GM10266 (cell line): ENCODE results near the gene SERPINI1.
"Not testable (repeated sequence)": the region's sequence is repeated elsewhere in the genome, so short reads cannot be mapped to it uniquely, and the experiment has no call there.

Source experiments
- DNase-seq: peaks from one replicate; pipeline ENCODE4 v3.0.0; 2012; ENCODE audit errors: extremely low spot score
- CTCF ChIP-seq: IDR thresholded peaks from 2 replicates; pipeline ENCODE4 v1.5.1; 2012; ENCODE audit warnings: mild to moderate bottlenecking, low read depth; ENCODE audit not compliant: control insufficient read depth, insufficient read depth; ENCODE audit errors: missing control alignments

SERPINI1 gene

GRCh38 chr3:167814441-167814951 is 79.0 kb downstream of the SERPINI1 start:
- DNase-seq = no peak
- no peak for TF ChIP-seq CTCF

- TF ChIP-seq CTCF = no peak
- DNase-seq = no peak
Observed at GRCh38 chr3:167816953-167817352, 81.4 kb downstream of the SERPINI1 start.

DNA sequence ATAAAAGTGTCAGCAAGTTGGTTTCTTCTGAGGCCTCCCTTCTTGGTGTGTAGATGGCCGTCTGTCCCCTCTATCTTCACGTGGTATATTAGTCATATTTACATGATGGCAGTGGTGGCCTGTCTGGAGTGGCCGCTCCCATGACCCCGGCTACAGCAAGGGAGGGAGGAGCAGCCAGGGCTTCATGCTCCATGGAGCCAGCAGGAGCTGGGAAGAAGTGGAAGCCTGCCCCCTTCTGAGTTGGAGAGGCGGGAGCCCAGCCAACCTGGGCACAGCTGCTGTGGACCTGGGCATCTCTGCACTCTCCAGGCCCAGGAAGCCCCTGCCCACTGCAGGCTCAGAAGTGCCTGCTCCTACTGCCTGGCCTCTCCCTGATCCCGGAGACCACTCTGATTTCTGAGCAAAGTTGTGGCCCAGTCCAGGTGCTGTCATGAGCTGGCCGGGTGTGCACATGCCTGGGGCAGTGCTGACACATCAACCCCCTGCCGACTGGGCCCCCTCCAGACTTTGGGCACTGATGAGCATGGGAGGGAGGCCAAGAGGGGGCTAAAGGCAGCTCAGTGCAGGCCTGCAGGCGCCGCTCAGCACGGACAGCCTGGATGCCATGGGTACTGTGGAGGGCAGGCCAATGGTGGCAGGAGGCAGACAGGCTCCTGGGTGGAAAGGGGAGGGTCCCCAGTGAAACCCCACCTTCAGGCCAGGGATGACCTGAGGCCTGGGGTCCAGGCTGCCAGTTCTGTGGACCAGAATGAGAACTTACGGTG is 84.8 kb downstream of the SERPINI1 start:
- no peak for DNase-seq
- TF ChIP-seq CTCF = no peak

DNA sequence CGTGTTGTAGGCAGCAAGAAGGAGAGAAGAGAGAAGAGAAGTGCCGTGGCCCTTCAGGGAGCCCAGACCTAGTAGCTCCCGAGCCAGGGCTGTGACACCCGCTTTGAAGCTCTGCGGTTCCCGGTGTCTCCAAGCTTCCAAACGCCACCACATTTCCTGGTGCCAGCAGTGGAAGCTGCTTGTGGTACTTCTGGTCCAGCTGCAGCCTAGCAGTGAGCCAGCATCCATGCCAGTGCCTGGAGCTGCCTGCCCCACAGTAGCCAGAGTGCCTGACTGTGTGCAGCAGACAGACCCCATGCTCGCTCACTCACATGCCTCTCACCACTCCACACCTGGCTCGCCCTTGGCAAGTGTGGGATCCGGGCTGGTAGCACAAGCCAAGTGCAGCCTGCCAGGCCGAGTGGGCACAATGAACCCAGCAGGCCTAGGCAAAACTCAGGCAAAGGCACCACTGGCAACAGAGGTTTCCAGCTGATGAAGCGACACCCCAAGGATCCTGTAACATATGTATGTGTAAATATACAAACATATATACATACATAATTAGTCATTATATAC is 85.8 kb downstream of the SERPINI1 start:
- TF ChIP-seq CTCF = no peak
- DNase-seq = no peak

DNA sequence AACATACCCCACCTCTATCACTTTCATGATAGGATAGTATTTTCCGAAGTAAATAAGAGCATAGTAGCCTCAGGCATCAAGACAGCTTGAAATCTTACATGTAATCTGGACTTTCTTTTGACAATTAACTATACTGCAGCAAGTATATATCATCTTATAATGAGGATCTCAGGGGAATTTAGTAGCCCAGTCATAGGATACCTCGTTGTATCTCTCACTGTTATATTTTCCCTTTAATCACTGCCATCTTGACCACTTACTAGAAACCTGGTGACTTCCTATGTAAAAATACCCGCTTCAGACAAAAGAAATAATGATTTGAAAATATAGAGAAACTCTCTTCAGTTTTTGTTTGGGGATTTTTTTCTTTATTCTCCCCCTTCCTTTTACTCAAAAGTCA is 88.2 kb downstream of the SERPINI1 start:
- no peak for DNase-seq

GRCh38 chr3:167827588-167827987 is 92.1 kb downstream of the SERPINI1 start:
- DNase-seq = not testable (repeated sequence)

More for the DNA sequence above, 88.2 kb downstream of the SERPINI1 start:
- TF ChIP-seq CTCF = no peak

DNA sequence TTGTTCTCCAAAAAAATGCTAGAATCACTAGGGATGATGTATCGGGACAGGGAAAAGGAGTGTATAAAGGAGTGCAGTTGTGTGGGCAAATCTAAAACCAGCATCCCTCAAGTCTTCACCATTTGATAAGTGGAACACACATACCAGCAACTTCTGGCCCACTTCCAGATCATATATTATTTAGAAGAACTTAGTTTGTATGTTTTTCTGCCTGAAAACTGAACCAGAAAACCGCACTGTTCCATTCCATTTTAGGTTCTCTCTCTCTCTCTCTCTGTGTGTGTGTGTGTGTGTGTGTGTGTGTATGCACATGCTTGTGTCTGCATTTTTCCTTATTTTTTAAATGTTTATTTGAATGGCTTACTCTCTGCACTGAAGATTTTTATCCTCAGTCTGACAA is 93.5 kb downstream of the SERPINI1 start:
- no peak for TF ChIP-seq CTCF

More for the DNA sequence above, 93.5 kb downstream of the SERPINI1 start:
- no peak for DNase-seq
